GM12892 (cell line): Measurements from ENCODE around the gene TPRG1L.

ENCODE experiments used
- POLR2A ChIP-seq: IDR thresholded peaks from 2 replicates; pipeline ENCODE4 v1.6.1; 2011; ENCODE audit warnings: low read depth, low read length, control low read depth
- POLR2AphosphoS5 ChIP-seq: IDR thresholded peaks from 2 replicates; pipeline ENCODE4 v1.6.1; 2011; ENCODE audit warnings: low read depth, low read length, control low read depth
- TAF1 ChIP-seq: IDR thresholded peaks from 2 replicates; pipeline ENCODE4 v1.6.1; 2011; ENCODE audit warnings: low read depth, mild to moderate bottlenecking, control low read depth, low read length, borderline replicate concordance

DNA sequence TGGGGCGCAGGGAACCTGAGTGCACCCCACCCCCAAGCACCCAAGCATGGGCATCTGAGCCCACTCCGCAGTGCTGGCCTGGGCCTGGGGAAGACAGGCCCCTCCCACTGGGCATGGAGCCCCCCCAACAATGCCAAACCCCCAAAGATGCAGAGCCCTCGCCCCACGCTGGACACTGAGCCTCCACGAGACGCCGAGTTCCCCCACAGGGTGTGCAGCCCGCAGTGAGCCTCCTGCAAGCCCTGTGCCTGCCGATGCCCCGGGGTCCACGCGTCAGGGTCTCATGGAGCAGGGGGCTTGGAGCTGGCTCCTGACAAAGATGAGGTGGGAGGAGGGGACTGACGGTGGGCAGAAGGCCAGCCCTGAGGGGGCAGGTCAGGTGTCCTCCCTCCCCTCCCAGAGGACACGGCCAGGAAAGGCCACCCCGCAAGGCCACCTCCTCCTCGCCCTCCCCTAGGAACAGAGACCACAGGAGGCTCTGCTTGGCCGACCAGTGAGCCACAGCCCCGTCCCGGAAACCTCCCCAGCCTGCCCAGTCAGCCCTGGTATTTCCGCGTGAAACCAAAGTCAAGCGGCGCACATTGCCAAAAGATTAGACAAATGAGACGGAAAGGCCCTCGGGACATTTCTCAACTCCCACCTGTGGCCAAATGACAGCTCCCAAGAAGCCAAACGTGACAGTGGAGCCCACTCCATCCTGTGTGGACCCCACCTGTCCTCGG is 46.9 kb upstream of the TPRG1L start:
- TF ChIP-seq POLR2A = no peak
- TF ChIP-seq POLR2AphosphoS5 = no peak
- TF ChIP-seq TAF1 = no peak
